GM23338 (cell line): ENCODE data around the gene HSD17B1. TPM values are rescaled to one million over a fixed set of nuclear protein-coding genes. Genes with fewer than 3 reads are reported as not detected.

Experiments used
- ATAC-seq: fragments of 200-7000 bp; cut with Tn5 transposase; 3 replicates; pipeline ENCODE4 v1.9.1; 2020
- DNase-seq: peaks from one replicate; pipeline ENCODE4 v3.0.0-alpha.2; 2015; ENCODE audit warnings: low spot score
- H2AFZ ChIP-seq: fragments of 200-600 bp; sonication (generic); 2 replicates; pipeline ENCODE4 v1.8.0; 2016; ENCODE audit warnings: antibody characterized with exemption, mild to moderate bottlenecking, moderate library complexity
- H3F3A ChIP-seq: fragments of 200-600 bp; sonication (generic); replicated peaks from 2 replicates; pipeline ENCODE4 v1.8.0; 2017; ENCODE audit warnings: antibody characterized with exemption, mixed run types, low read depth
- H3K27ac ChIP-seq: fragments of 200-600 bp; sonication (generic); 2 replicates; pipeline ENCODE4 v1.6.1; 2016; ENCODE audit warnings: low read depth
- H3K27me3 ChIP-seq: fragments of 200-600 bp; sonication (generic); 2 replicates; pipeline ENCODE4 v1.8.0; 2016; ENCODE audit warnings: mild to moderate bottlenecking, mixed run types, moderate library complexity; ENCODE audit not compliant: insufficient read depth
- H3K36me3 ChIP-seq: fragments of 200-600 bp; sonication (generic); 2 replicates; pipeline ENCODE4 v1.8.0; 2016; ENCODE audit warnings: mild to moderate bottlenecking; ENCODE audit not compliant: insufficient read depth
- H3K4me1 ChIP-seq: fragments of 200-600 bp; sonication (generic); 2 replicates; pipeline ENCODE4 v1.8.0; 2016; ENCODE audit warnings: mild to moderate bottlenecking, moderate library complexity; ENCODE audit not compliant: insufficient read depth
- H3K4me2 ChIP-seq: fragments of 200-600 bp; sonication (generic); 2 replicates; pipeline ENCODE4 v1.7.1; 2017; ENCODE audit warnings: mixed run types
- H3K4me3 ChIP-seq: fragments of 200-600 bp; sonication (generic); 2 replicates; pipeline ENCODE4 v1.6.1; 2016; ENCODE audit warnings: mixed run types
- H3K79me2 ChIP-seq: fragments of 200-600 bp; sonication (generic); replicated peaks from 2 replicates; pipeline ENCODE4 v1.8.0; 2017; ENCODE audit warnings: mild to moderate bottlenecking; ENCODE audit not compliant: insufficient read depth
- H3K9me2 ChIP-seq: fragments of 200-600 bp; sonication (generic); 2 replicates; pipeline ENCODE4 v1.8.0; 2017; ENCODE audit not compliant: insufficient read depth
- H4K20me1 ChIP-seq: fragments of 200-600 bp; sonication (generic); replicated peaks from 2 replicates; pipeline ENCODE4 v1.8.0; 2017; ENCODE audit warnings: mild to moderate bottlenecking; ENCODE audit not compliant: insufficient read depth
- H3K27ac Mint-ChIP-seq: 2 replicates; pipeline ENCODE4 v1.8.0; 2020; ENCODE audit warnings: inconsistent platforms, mild to moderate bottlenecking, moderate library complexity, mixed read lengths
- H3K27me3 Mint-ChIP-seq: 3 replicates; pipeline ENCODE4 v1.8.0; 2022; ENCODE audit warnings: low read depth, mild to moderate bottlenecking, moderate library complexity, mixed read lengths, inconsistent platforms; ENCODE audit not compliant: insufficient read depth, poor library complexity
- H3K36me3 Mint-ChIP-seq: 3 replicates; pipeline ENCODE4 v1.8.0; 2021; ENCODE audit warnings: low read depth, mild to moderate bottlenecking, inconsistent platforms, moderate library complexity, mixed read lengths
- H3K4me1 Mint-ChIP-seq: 3 replicates; pipeline ENCODE4 v1.8.0; 2020; ENCODE audit warnings: mild to moderate bottlenecking, inconsistent platforms, mixed read lengths
- H3K4me3 Mint-ChIP-seq: 3 replicates; pipeline ENCODE4 v1.8.0; 2021; ENCODE audit warnings: moderate library complexity, mild to moderate bottlenecking, inconsistent platforms, mixed read lengths
- H3K9me3 Mint-ChIP-seq: 3 replicates; pipeline ENCODE4 v1.8.0; 2020; ENCODE audit warnings: moderate library complexity, mild to moderate bottlenecking, inconsistent platforms, mixed read lengths
- CREB1 ChIP-seq: fragments of 250-450 bp; sonication (Bioruptor Pico); IDR thresholded peaks from 2 replicates; pipeline ENCODE4 v1.5.0; 2020; ENCODE audit warnings: low read depth, mild to moderate bottlenecking, moderate library complexity
- CTCF ChIP-seq, 2 experiments: fragments of 200-600 bp in 1 of 2; sonication (generic) in 1 of 2; conservative IDR thresholded peaks; 2 replicates each; pipeline versions ENCODE4 v1.5.1 to v1.6.1; 2016 to 2017; ENCODE audit warnings: antibody characterized with exemption in 2 of 2, low read depth in 2 of 2, mild to moderate bottlenecking in 2 of 2, moderate library complexity in 1 of 2
- ETS1 ChIP-seq: IDR thresholded peaks from 2 replicates; pipeline ENCODE4 v1.6.1; 2016; ENCODE audit warnings: antibody characterized with exemption
- EZH2 ChIP-seq: fragments of 200-600 bp; sonication (generic); IDR thresholded peaks from one replicate; pipeline ENCODE4 v1.8.0; 2017; ENCODE audit warnings: antibody characterized with exemption, mild to moderate bottlenecking, low read depth; ENCODE audit not compliant: unreplicated experiment
- JUNB ChIP-seq: IDR thresholded peaks from one replicate; pipeline ENCODE4 v1.6.1; 2016; ENCODE audit warnings: antibody characterized with exemption; ENCODE audit not compliant: unreplicated experiment
- NANOG ChIP-seq: IDR thresholded peaks from 2 replicates; pipeline ENCODE4 v1.6.1; 2016; ENCODE audit warnings: antibody characterized with exemption, borderline replicate concordance
- REST ChIP-seq: IDR thresholded peaks from one replicate; pipeline ENCODE4 v1.6.1; 2018; ENCODE audit warnings: antibody characterized with exemption; ENCODE audit not compliant: unreplicated experiment
- STAT1 ChIP-seq: IDR thresholded peaks from one replicate; pipeline ENCODE4 v1.6.1; 2016; ENCODE audit warnings: antibody characterized with exemption; ENCODE audit not compliant: unreplicated experiment
- ZNF114 ChIP-seq: fragments of 250-450 bp; sonication (Bioruptor Pico); IDR thresholded peaks from 2 replicates; pipeline ENCODE4 v1.5.0; 2020; ENCODE audit warnings: mild to moderate bottlenecking, moderate library complexity
- ZNF331 ChIP-seq: fragments of 250-450 bp; sonication (Bioruptor Pico); IDR thresholded peaks from 2 replicates; pipeline ENCODE4 v1.5.0; 2020; ENCODE audit warnings: low read depth, mild to moderate bottlenecking, moderate library complexity
- ZNF462 ChIP-seq: fragments of 250-450 bp; sonication (Bioruptor Pico); IDR thresholded peaks from 2 replicates; pipeline ENCODE4 v1.5.0; 2020; ENCODE audit warnings: mild to moderate bottlenecking, moderate library complexity
- polyA plus RNA-seq: library from polyadenylated mRNA; unstranded; fragments of >200 nt; fragmentation: Nextera tagmentation; extraction: Ambion mirVana; gene quantifications from 2 replicates; pipeline ENCODE4 v1.2.1, GENCODE V29; 2016
- total RNA-seq: library from RNA; depleted of rRNA; stranded (reverse); fragments of >200 nt; shearing (Covaris generic); gene quantifications from 2 replicates; pipeline ENCODE4 v1.2.3, GENCODE V29; 2014

HSD17B1 gene
- total and polyA plus RNA-seq, 2 experiments from 2014 or later, result 0.97 to 1.7 TPM

- Mint-ChIP-seq H3K4me1 (no peaks in the 10 kb centered on the region), H3K4me3 (no peak overlapping the region), H3K27ac (no peak overlapping the region), H3K36me3 (peaks cover 17% of the 10 kb centered on the region), H3K27me3 (peaks cover 6% of the 10 kb centered on the region), H3K9me3 (no peaks in the 10 kb centered on the region)
- no peak overlapping the region for H2AFZ ChIP-seq
- TF ChIP-seq ETS1 (no peak), STAT1 (no peak), ZNF114 (no peak), NANOG (no peak), EZH2 (no peak), REST (no peak), ZNF462 (CRISPR knock-in tag) (no peak), ZNF331 (CRISPR knock-in tag) (no peak), JUNB (no peak), CREB1 (CRISPR knock-in tag) (no peak), CTCF (conservative IDR thresholded peaks at IDR 0.05; ENCODE audit: low read depth in 2 of 2) (no peak)
- H3K27me3 ChIP-seq, result no peaks in the 10 kb centered on the region
- no peaks in the 10 kb centered on the region for H3K9me2 ChIP-seq
- H3K4me1 ChIP-seq, result no peaks in the 10 kb centered on the region
- H4K20me1 ChIP-seq, result no peaks in the 10 kb centered on the region
- no peak overlapping the region for H3K4me2 ChIP-seq
- peaks cover 5% of the 10 kb centered on the region; the same call in 1 of the 2 replicates for H3K36me3 ChIP-seq
- H3F3A ChIP-seq, result no peaks in the 10 kb centered on the region
- ATAC-seq (no peak), DNase-seq (no peak)
- H3K27ac ChIP-seq, result no peak overlapping the region
- no peak overlapping the region for H3K4me3 ChIP-seq
- H3K79me2 ChIP-seq, result no peaks in the 10 kb centered on the region
Measured at GRCh38 chr17:42509409-42509808, 43.3 kb upstream of the HSD17B1 start.
